ENCODE measurements around the gene PRXL2A.

- TF ChIP-seq POLR2A (IDR thresholded peaks at IDR 0.05) = no peak
- no peak for TF ChIP-seq CTCF (IDR thresholded peaks at IDR 0.05)
Observed at GRCh38 chr10:80458638-80459037, 50.3 kb downstream of the PRXL2A start.

Measured in esophagus squamous epithelium (tissue), 4 donors.